B cell (primary cell): ENCODE measurements around the gene SCN10A.

Source experiments
- EZH2 ChIP-seq: IDR thresholded peaks from 2 replicates; pipeline ENCODE4 v1.6.1; 2012; ENCODE audit warnings: borderline replicate concordance, low read depth, mild to moderate bottlenecking, moderate library complexity, low read length; ENCODE audit not compliant: insufficient read depth, poor library complexity, severe bottlenecking
- TF ChIP-seq, protein P1 (sequence below): fragments of 200-600 bp; IDR thresholded peaks from one replicate; pipeline ENCODE4 v1.8.0; 2022; ENCODE audit warnings: antibody characterized with exemption, mild to moderate bottlenecking

DNA sequence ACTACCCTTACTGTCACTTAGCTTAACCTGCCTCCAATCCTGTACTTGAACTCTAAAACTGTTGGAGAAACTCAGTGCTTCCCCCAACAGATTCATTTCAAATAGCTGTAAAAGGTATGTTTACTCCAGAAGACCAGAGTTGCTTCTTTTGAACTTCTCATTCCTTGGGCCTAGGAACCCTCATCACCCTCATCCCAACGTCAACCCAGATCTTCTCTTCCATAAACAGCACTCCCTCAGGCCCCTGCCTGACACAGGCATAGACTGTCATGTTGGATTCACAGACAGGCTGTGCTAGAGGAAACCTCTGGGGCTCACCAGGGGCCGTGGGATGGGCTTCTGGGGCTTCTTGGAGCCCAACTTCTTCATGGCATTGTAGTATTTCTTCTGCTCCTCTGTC, 109.1 kb downstream of the SCN10A start:
- TF ChIP-seq, protein P1, sequence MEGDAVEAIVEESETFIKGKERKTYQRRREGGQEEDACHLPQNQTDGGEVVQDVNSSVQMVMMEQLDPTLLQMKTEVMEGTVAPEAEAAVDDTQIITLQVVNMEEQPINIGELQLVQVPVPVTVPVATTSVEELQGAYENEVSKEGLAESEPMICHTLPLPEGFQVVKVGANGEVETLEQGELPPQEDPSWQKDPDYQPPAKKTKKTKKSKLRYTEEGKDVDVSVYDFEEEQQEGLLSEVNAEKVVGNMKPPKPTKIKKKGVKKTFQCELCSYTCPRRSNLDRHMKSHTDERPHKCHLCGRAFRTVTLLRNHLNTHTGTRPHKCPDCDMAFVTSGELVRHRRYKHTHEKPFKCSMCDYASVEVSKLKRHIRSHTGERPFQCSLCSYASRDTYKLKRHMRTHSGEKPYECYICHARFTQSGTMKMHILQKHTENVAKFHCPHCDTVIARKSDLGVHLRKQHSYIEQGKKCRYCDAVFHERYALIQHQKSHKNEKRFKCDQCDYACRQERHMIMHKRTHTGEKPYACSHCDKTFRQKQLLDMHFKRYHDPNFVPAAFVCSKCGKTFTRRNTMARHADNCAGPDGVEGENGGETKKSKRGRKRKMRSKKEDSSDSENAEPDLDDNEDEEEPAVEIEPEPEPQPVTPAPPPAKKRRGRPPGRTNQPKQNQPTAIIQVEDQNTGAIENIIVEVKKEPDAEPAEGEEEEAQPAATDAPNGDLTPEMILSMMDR = no peak
- TF ChIP-seq EZH2 = no peak
